ENCODE measurements around the gene GGTA1. TPM values are rescaled to one million over a fixed set of nuclear protein-coding genes. Genes with fewer than 3 reads are reported as not detected.

Gene GGTA1
- total RNA-seq, 1 experiment from 2014 or later = not detected

GRCh38 chr9:121450241-121450640, 49.4 kb downstream of the GGTA1 start:
- H3K27me3 ChIP-seq (ENCODE audit: insufficient read depth, low read length) = no peaks in the 10 kb centered on the region; the same call in 1 of the 2 replicates
- ChIA-PET RAD21 (ENCODE audit: low non-redundant PET in 1 of 2, low total read pairs in 2 of 2, uncharacterized antibody in 2 of 2, unreplicated experiment in 2 of 2) (no interaction called here), CTCF (interaction anchor here (1.1 to 1.7 kb wide), 2 partner anchors 13 to 48 kb away, joined by 4 to 5 read pairs; no protein-coding TSS in a partner anchor), POLR2A (no interaction called here)
- no peaks in the 10 kb centered on the region for H3K79me2 ChIP-seq (ENCODE audit: insufficient read depth, low read length)
- H3K4me3 ChIP-seq (replicated peaks in 1 of 2; ENCODE audit: low read depth in 1 of 2, low read length in 2 of 2) = no peak overlapping the region
- no peaks in the 10 kb centered on the region for H3K36me3 ChIP-seq (ENCODE audit: control insufficient read depth in 1 of 2, insufficient read depth in 2 of 2, low read length in 2 of 2)
- H3K27ac ChIP-seq (ENCODE audit: low read depth, low read length) = no peak overlapping the region
- H3K9me3 ChIP-seq (ENCODE audit: control insufficient read depth in 1 of 2, insufficient read depth in 1 of 2, low read depth in 1 of 2, low read length in 2 of 2) = no peaks in the 10 kb centered on the region
- ATAC-seq (no peak), DNase-seq (ENCODE audit: low read depth, low spot score) (no peak)
- no TSS peak for BruUV-seq (replicated peaks)
- H2AFZ ChIP-seq (ENCODE audit: low read depth, low read length, poor library complexity, severe bottlenecking) = no peak overlapping the region
- no peak overlapping the region for H3K4me2 ChIP-seq (ENCODE audit: low read length)
- intact Hi-C loops (cut with micrococcal nuclease) = no loop called here
- TF ChIP-seq MAX (IDR thresholded peaks at IDR 0.05) (no peak), EZH2phosphoT487 (IDR thresholded peaks at IDR 0.05; ENCODE audit: borderline replicate concordance) (no peak), POLR2A (IDR thresholded peaks at IDR 0.05; ENCODE audit: borderline replicate concordance, extremely low read depth, insufficient read depth, insufficient read length) (no peak), RAD21 (IDR thresholded peaks at IDR 0.05; ENCODE audit: low read depth) (no peak), ZFX (IDR thresholded peaks at IDR 0.05) (no peak), EGR1 (IDR thresholded peaks at IDR 0.05; ENCODE audit: low read depth) (no peak), TCF7L2 (IDR thresholded peaks at IDR 0.05; ENCODE audit: borderline replicate concordance, extremely low read depth, insufficient read depth, insufficient read length) (no peak), ELF1 (IDR thresholded peaks at IDR 0.05; ENCODE audit: borderline replicate concordance, low read depth) (no peak)
- H4K20me1 ChIP-seq (ENCODE audit: insufficient read depth) = no peaks in the 10 kb centered on the region
- H3K9me2 ChIP-seq (ENCODE audit: insufficient read depth) = no peaks in the 10 kb centered on the region
- no peaks in the 10 kb centered on the region for H3K4me1 ChIP-seq (ENCODE audit: control insufficient read depth in 1 of 2, insufficient read depth in 2 of 2, low read length in 2 of 2)
- no peak overlapping the region for H3K9ac ChIP-seq (ENCODE audit: low read length)

- Histone ChIP-seq H3K4me1 (ENCODE audit: control insufficient read depth in 1 of 2, insufficient read depth in 2 of 2, low read length in 2 of 2) (no peaks in the 10 kb centered on the region), H3K36me3 (ENCODE audit: control insufficient read depth in 1 of 2, insufficient read depth in 2 of 2, low read length in 2 of 2) (no peaks in the 10 kb centered on the region), H3K4me2 (ENCODE audit: low read length) (no peak overlapping the region), H4K20me1 (ENCODE audit: insufficient read depth) (no peaks in the 10 kb centered on the region), H2AFZ (ENCODE audit: low read depth, low read length, poor library complexity, severe bottlenecking) (no peak overlapping the region), H3K9me2 (ENCODE audit: insufficient read depth) (no peaks in the 10 kb centered on the region), H3K9ac (ENCODE audit: low read length) (no peak overlapping the region), H3K79me2 (ENCODE audit: insufficient read depth, low read length) (no peaks in the 10 kb centered on the region), H3K9me3 (ENCODE audit: control insufficient read depth in 1 of 2, insufficient read depth in 1 of 2, low read depth in 1 of 2, low read length in 2 of 2) (no peaks in the 10 kb centered on the region), H3K27me3 (ENCODE audit: insufficient read depth, low read length) (no peaks in the 10 kb centered on the region; the same call in 1 of the 2 replicates), H3K4me3 (replicated peaks in 1 of 2; ENCODE audit: low read depth in 1 of 2, low read length in 2 of 2) (no peak overlapping the region), H3K27ac (ENCODE audit: low read depth, low read length) (no peak overlapping the region)
- TF ChIP-seq YY1 (IDR thresholded peaks at IDR 0.05; ENCODE audit: extremely low read depth, insufficient replicate concordance, low read depth, low read length) = no peak
- TF ChIP-seq CEBPB (IDR thresholded peaks at IDR 0.05; ENCODE audit: low read depth) = no peak
- no peak for TF ChIP-seq ZBTB33 (IDR thresholded peaks at IDR 0.05; ENCODE audit: extremely low read depth, insufficient replicate concordance, low read length)
- TF ChIP-seq POLR2AphosphoS5 (IDR thresholded peaks at IDR 0.05; ENCODE audit: low read depth, low read length) = no peak
- TF ChIP-seq JUND (IDR thresholded peaks at IDR 0.05) = no peak
- POLR2A ChIA-PET = no interaction called here
- intact Hi-C loops (cut with micrococcal nuclease) = no loop called here
- BruUV-seq (replicated peaks) = no TSS peak
- CTCF ChIA-PET = interaction anchor here (1.7 kb wide), 1 partner anchor 48 kb away, joined by 4 read pairs; no protein-coding TSS in a partner anchor
- RAD21 ChIA-PET (ENCODE audit: low non-redundant PET in 1 of 2, low total read pairs in 2 of 2, uncharacterized antibody in 2 of 2, unreplicated experiment in 2 of 2) = no interaction called here
- DNase-seq (ENCODE audit: low read depth, low spot score) (no peak), ATAC-seq (no peak)
Observed at GRCh38 chr9:121449786-121450185, 49.9 kb downstream of the GGTA1 start.

Measured in HCT116 (cell line).